ENCODE results near the gene ASB12. TPM values are rescaled to one million over a fixed set of nuclear protein-coding genes. Genes with fewer than 3 reads are reported as not detected.

Gene ASB12
- total RNA-seq: 0.13 and 0.22 TPM in 2 replicates

GRCh38 chrX:64230123-64230970, at the start of gene ASB12:
TSS of gene ASB12 (minus strand) at chrX:64230607. CDS start at chrX:64225650, 4,957 bp downstream.

GRCh38 chrX:64205441-64205734, 25.0 kb downstream of the ASB12 start, which contains the start of gene AMER1:
TSS of gene AMER1 (minus strand) at chrX:64205708. CDS start at chrX:64193286, 12,422 bp downstream.

Small RNA genes lying within 50 kb of the gene (small RNA-seq; reads per million reads assigned to genes)
- not detected for gene RN7SL799P

Other genes starting within 250 kb of the ASB12 start
- gene AMER1, start 24.9 kb downstream of the ASB12 start, total RNA-seq: 3.0 and 3.3 TPM in 2 replicates
- gene MTMR8, start 164.8 kb upstream of the ASB12 start, total RNA-seq: 1.5 and 1.7 TPM in 2 replicates